ENCODE data around the gene CLDN19.

Gene CLDN19

DNA sequence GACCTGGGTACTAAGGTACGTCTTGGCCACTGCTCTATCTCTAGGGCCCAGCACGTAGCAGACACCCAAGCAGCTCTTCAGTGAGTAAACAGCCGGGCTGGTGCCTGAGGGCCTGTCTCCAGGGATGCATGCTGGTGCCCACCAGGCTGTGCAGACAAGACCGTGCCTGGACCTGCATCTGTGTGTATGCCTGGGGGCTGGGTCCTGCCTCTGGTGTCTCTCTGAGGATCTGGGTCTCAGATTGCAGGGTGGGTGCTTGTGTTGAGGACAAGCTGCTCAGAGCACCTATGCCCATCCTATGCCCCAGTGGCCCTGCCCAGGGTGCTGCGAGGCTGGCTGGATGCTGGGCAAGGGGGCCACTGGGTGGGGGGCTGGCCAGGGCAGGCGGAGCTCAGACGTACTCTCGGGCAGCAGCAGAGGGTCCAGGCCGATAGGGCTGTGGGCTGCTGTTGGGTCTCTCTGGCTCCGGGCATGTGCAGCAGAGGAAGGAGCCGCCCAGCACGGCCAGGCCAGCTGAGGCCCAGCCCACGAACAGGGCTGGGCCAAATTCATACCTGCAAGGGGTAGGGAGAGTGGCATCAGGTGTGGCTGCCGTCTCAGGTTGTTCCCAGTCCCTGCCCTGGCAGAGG, 4.4 kb downstream of the CLDN19 start:
- peak; percentile 43 for DNase-seq
- H3K36me3 ChIP-seq = no peaks in the 10 kb centered on the region
- H3K27me3 ChIP-seq = no peaks in the 10 kb centered on the region
- no peaks in the 10 kb centered on the region for H3K4me1 ChIP-seq
- no peaks in the 10 kb centered on the region for H3K9me3 ChIP-seq
- no peak for TF ChIP-seq CTCF (IDR thresholded peaks at IDR 0.05; ENCODE audit: low read depth, low read length)
- no peak overlapping the region for H3K4me3 ChIP-seq (ENCODE audit: low read depth, low read length)

DNA sequence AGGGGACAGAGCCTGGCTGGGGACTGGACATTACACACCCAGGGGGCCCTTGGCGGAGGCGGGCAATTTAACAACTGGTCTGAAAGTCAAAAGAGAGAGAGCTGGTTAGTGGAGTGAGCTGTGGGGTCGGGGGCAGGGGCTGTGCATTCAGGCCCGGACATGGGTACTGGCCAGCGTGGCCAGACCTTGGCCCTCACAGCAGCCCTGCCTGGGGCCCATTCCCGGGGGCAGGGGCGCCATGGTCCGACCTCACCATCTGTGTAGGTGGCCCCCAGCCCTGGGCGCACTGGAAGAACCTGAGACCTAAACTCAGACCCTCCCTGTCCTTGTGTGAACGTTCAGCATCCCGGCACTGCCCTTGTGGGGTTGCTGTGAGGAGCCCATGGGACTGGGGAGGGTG, 5.0 kb downstream of the CLDN19 start:
- H3K4me1 ChIP-seq = no peaks in the 10 kb centered on the region
- no peak for DNase-seq
- TF ChIP-seq CTCF (IDR thresholded peaks at IDR 0.05; ENCODE audit: low read depth, low read length) = no peak
- H3K4me3 ChIP-seq (ENCODE audit: low read depth, low read length) = no peak overlapping the region
- no peaks in the 10 kb centered on the region for H3K27me3 ChIP-seq
- no peaks in the 10 kb centered on the region for H3K36me3 ChIP-seq
- no peaks in the 10 kb centered on the region for H3K9me3 ChIP-seq

DNA sequence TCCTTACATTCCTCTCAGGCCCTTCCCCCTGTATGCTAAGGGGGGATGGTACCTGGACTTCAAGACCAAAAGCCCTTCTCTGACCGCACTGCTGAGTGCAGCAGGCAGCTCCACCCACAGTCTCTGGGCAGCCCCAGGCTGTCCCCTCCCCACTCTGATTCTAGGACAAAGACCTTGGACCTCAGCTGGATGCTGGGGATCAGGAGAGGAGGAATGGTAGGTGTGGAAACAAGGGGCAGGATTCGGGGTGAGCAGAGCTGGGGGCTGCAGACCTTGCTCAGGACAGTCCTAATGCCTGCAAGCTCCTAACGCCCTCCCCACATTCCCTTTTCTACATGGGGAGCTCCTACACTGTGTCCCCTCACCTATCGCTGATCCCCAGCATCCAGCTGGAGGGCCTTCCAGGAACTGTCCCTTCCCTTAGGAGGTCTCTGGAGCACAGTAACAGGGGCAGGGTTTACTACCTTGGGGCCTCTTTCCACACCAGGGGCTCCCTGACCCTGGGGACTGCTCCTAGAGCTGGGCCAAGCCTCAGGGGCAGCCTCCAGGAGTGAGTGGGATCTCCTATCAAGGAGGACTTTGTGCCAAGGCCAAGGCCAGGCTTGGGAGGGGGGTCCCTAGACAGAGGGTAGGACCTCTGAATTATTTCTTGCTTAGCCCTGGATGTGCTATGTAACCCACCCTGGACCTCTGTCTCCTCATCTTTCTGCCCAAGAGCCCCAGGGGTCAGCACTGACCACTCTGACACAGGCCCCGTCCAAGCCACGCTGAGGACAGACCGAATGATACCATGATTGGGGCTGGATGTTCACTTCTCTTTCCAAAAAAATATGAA, 5.6 kb downstream of the CLDN19 start:
- no peak for DNase-seq
- Histone ChIP-seq H3K9me3 (no peaks in the 10 kb centered on the region), H3K4me1 (no peaks in the 10 kb centered on the region), H3K36me3 (no peaks in the 10 kb centered on the region), H3K4me3 (ENCODE audit: low read depth, low read length) (no peak overlapping the region), H3K27me3 (no peaks in the 10 kb centered on the region)
- TF ChIP-seq CTCF (IDR thresholded peaks at IDR 0.05; ENCODE audit: low read depth, low read length) = no peak

- H3K4me1 ChIP-seq = no peaks in the 10 kb centered on the region
- no peaks in the 10 kb centered on the region for H3K36me3 ChIP-seq
- H3K27me3 ChIP-seq = no peaks in the 10 kb centered on the region
- no peak for DNase-seq
- no peaks in the 10 kb centered on the region for H3K9me3 ChIP-seq
- no peak overlapping the region for H3K4me3 ChIP-seq (ENCODE audit: low read depth, low read length)
- no peak for TF ChIP-seq CTCF (IDR thresholded peaks at IDR 0.05; ENCODE audit: low read depth, low read length)
These were observed 6.4 kb downstream of the CLDN19 start for GRCh38 chr1:42733415-42734200.

- TF ChIP-seq CTCF (IDR thresholded peaks at IDR 0.05; ENCODE audit: low read depth, low read length) = no peak
- Histone ChIP-seq H3K36me3 (no peaks in the 10 kb centered on the region), H3K4me3 (ENCODE audit: low read depth, low read length) (no peak overlapping the region), H3K27me3 (no peaks in the 10 kb centered on the region), H3K9me3 (no peaks in the 10 kb centered on the region), H3K4me1 (no peaks in the 10 kb centered on the region)
- no peak for DNase-seq
These were observed 7.8 kb downstream of the CLDN19 start for GRCh38 chr1:42732126-42732680.

All from BE2C (cell line).